ENCODE data around the gene SLC12A8. TPM values are rescaled to one million over a fixed set of nuclear protein-coding genes. Genes with fewer than 3 reads are reported as not detected.

The SLC12A8 gene
- total and polyA plus RNA-seq, 5 donors from 2014 or later = not detected

GRCh38 chr3:125107861-125108567 lies 104.5 kb downstream of the SLC12A8 start:
- H3K27me3 Mint-ChIP-seq = peaks cover 16% of the 10 kb centered on the region

GRCh38 chr3:125107363-125107762 lies 105.2 kb downstream of the SLC12A8 start:
- H3K27ac ChIP-seq (ENCODE audit: insufficient read depth, low read length, poor library complexity, severe bottlenecking) = no peak overlapping the region
- Mint-ChIP-seq H3K36me3 (no peaks in the 10 kb centered on the region), H3K4me1 (no peaks in the 10 kb centered on the region), H3K4me3 (no peak overlapping the region), H3K27ac (no peak overlapping the region), H3K9me3 (peaks cover 0 to 9% (median 2%) of the 10 kb centered on the region in 7 donors), H3K27me3 (peaks cover 16% of the 10 kb centered on the region)
- peaks cover 3% of the 10 kb centered on the region for H3K27me3 ChIP-seq (ENCODE audit: control insufficient read depth, insufficient read depth, low read length)
- no peaks in the 10 kb centered on the region for H3K36me3 ChIP-seq (ENCODE audit: control insufficient read depth, insufficient read depth, low read length)
- no peak overlapping the region for H3K4me3 ChIP-seq (ENCODE audit: low read depth, low read length)
- DNase-seq = no peak
- no peaks in the 10 kb centered on the region for H3K9me3 ChIP-seq (ENCODE audit: control insufficient read depth in 2 of 2, low read length in 2 of 2)
- ATAC-seq (ENCODE audit: low read depth in 2 of 2) = no peak
- no peaks in the 10 kb centered on the region for H3K4me1 ChIP-seq (ENCODE audit: control insufficient read depth, insufficient read depth, low read length, poor library complexity, severe bottlenecking)

More at GRCh38 chr3:125107861-125108567, 104.5 kb downstream of the SLC12A8 start:
- no peaks in the 10 kb centered on the region for H3K4me1 ChIP-seq (ENCODE audit: control insufficient read depth, insufficient read depth, low read length, poor library complexity, severe bottlenecking)
- H3K36me3 ChIP-seq (ENCODE audit: control insufficient read depth, insufficient read depth, low read length) = no peaks in the 10 kb centered on the region
- no peak overlapping the region for H3K4me3 ChIP-seq (ENCODE audit: low read depth, low read length)
- H3K27me3 ChIP-seq (ENCODE audit: control insufficient read depth, insufficient read depth, low read length) = peaks cover 3% of the 10 kb centered on the region
- no peak overlapping the region for H3K27ac Mint-ChIP-seq
- no peak overlapping the region for H3K4me3 Mint-ChIP-seq
- ATAC-seq (ENCODE audit: low read depth in 2 of 2) = no peak
- H3K27ac ChIP-seq (ENCODE audit: insufficient read depth, low read length, poor library complexity, severe bottlenecking) = no peak overlapping the region
- H3K9me3 Mint-ChIP-seq = peaks cover 0 to 9% (median 2%) of the 10 kb centered on the region in 7 donors
- no peaks in the 10 kb centered on the region for H3K36me3 Mint-ChIP-seq
- no peaks in the 10 kb centered on the region for H3K9me3 ChIP-seq (ENCODE audit: control insufficient read depth in 2 of 2, low read length in 2 of 2)
- H3K4me1 Mint-ChIP-seq = no peaks in the 10 kb centered on the region
- no peak for DNase-seq

GRCh38 chr3:125105116-125105515 lies 107.4 kb downstream of the SLC12A8 start:
- H3K4me3 Mint-ChIP-seq = no peak overlapping the region
- H3K27me3 ChIP-seq (ENCODE audit: control insufficient read depth, insufficient read depth, low read length) = peaks cover 7% of the 10 kb centered on the region
- DNase-seq (no peak), ATAC-seq (ENCODE audit: low read depth in 2 of 2) (no peak)
- H3K4me1 Mint-ChIP-seq = no peaks in the 10 kb centered on the region
- H3K4me3 ChIP-seq (ENCODE audit: low read depth, low read length) = no peak overlapping the region
- no peaks in the 10 kb centered on the region for H3K9me3 ChIP-seq (ENCODE audit: control insufficient read depth in 2 of 2, low read length in 2 of 2)
- peaks cover 0 to 11% (median 3%) of the 10 kb centered on the region in 7 donors for H3K9me3 Mint-ChIP-seq
- no peaks in the 10 kb centered on the region for H3K36me3 Mint-ChIP-seq
- H3K27me3 Mint-ChIP-seq = peaks cover 16% of the 10 kb centered on the region
- H3K27ac Mint-ChIP-seq = no peak overlapping the region
- H3K4me1 ChIP-seq (ENCODE audit: control insufficient read depth, insufficient read depth, low read length, poor library complexity, severe bottlenecking) = no peaks in the 10 kb centered on the region
- no peaks in the 10 kb centered on the region for H3K36me3 ChIP-seq (ENCODE audit: control insufficient read depth, insufficient read depth, low read length)
- no peak overlapping the region for H3K27ac ChIP-seq (ENCODE audit: insufficient read depth, low read length, poor library complexity, severe bottlenecking)

- Mint-ChIP-seq H3K27me3 (peaks cover 16% of the 10 kb centered on the region), H3K27ac (no peak overlapping the region), H3K36me3 (no peaks in the 10 kb centered on the region), H3K4me1 (no peaks in the 10 kb centered on the region), H3K4me3 (no peak overlapping the region), H3K9me3 (peaks cover 3 to 14% (median 4%) of the 10 kb centered on the region in 7 donors)
- Histone ChIP-seq H3K27ac (ENCODE audit: insufficient read depth, low read length, poor library complexity, severe bottlenecking) (no peak overlapping the region), H3K9me3 (ENCODE audit: control insufficient read depth in 2 of 2, low read length in 2 of 2) (no peaks in the 10 kb centered on the region), H3K36me3 (ENCODE audit: control insufficient read depth, insufficient read depth, low read length) (no peaks in the 10 kb centered on the region), H3K4me3 (ENCODE audit: low read depth, low read length) (no peak overlapping the region), H3K4me1 (ENCODE audit: control insufficient read depth, insufficient read depth, low read length, poor library complexity, severe bottlenecking) (no peaks in the 10 kb centered on the region), H3K27me3 (ENCODE audit: control insufficient read depth, insufficient read depth, low read length) (peaks cover 7% of the 10 kb centered on the region)
- no peak for DNase-seq
- ATAC-seq (ENCODE audit: low read depth in 2 of 2) = no peak
These were observed 107.9 kb downstream of the SLC12A8 start for GRCh38 chr3:125104639-125105038.

GRCh38 chr3:125103406-125103805 lies 109.1 kb downstream of the SLC12A8 start:
- H3K36me3 ChIP-seq (ENCODE audit: control insufficient read depth, insufficient read depth, low read length) = no peaks in the 10 kb centered on the region
- H3K4me3 ChIP-seq (ENCODE audit: low read depth, low read length) = no peak overlapping the region
- Mint-ChIP-seq H3K4me1 (no peaks in the 10 kb centered on the region), H3K9me3 (peaks cover 3 to 14% (median 6%) of the 10 kb centered on the region in 7 donors), H3K27me3 (peaks cover 10% of the 10 kb centered on the region), H3K4me3 (no peak overlapping the region), H3K27ac (peak overlapping the region in 1 of 3 donors; percentile 69), H3K36me3 (no peaks in the 10 kb centered on the region)
- no peak for DNase-seq
- H3K4me1 ChIP-seq (ENCODE audit: control insufficient read depth, insufficient read depth, low read length, poor library complexity, severe bottlenecking) = no peaks in the 10 kb centered on the region
- H3K27me3 ChIP-seq (ENCODE audit: control insufficient read depth, insufficient read depth, low read length) = peaks cover 9% of the 10 kb centered on the region
- no peak for ATAC-seq (ENCODE audit: low read depth in 2 of 2)
- H3K9me3 ChIP-seq (ENCODE audit: control insufficient read depth in 2 of 2, low read length in 2 of 2) = no peaks in the 10 kb centered on the region
- H3K27ac ChIP-seq (ENCODE audit: insufficient read depth, low read length, poor library complexity, severe bottlenecking) = no peak overlapping the region

GRCh38 chr3:125102470-125102869 lies 110.1 kb downstream of the SLC12A8 start:
- ATAC-seq (ENCODE audit: low read depth in 2 of 2) (no peak), DNase-seq (no peak)
- Mint-ChIP-seq H3K36me3 (no peaks in the 10 kb centered on the region), H3K4me1 (no peaks in the 10 kb centered on the region), H3K27ac (no peak overlapping the region), H3K27me3 (peaks cover 10% of the 10 kb centered on the region), H3K4me3 (no peak overlapping the region), H3K9me3 (peaks cover 3 to 14% (median 6%) of the 10 kb centered on the region in 7 donors)
- H3K4me3 ChIP-seq (ENCODE audit: low read depth, low read length) = no peak overlapping the region
- peaks cover 9% of the 10 kb centered on the region for H3K27me3 ChIP-seq (ENCODE audit: control insufficient read depth, insufficient read depth, low read length)
- H3K4me1 ChIP-seq (ENCODE audit: control insufficient read depth, insufficient read depth, low read length, poor library complexity, severe bottlenecking) = no peaks in the 10 kb centered on the region
- no peak overlapping the region for H3K27ac ChIP-seq (ENCODE audit: insufficient read depth, low read length, poor library complexity, severe bottlenecking)
- H3K9me3 ChIP-seq (ENCODE audit: control insufficient read depth in 2 of 2, low read length in 2 of 2) = no peaks in the 10 kb centered on the region
- no peaks in the 10 kb centered on the region for H3K36me3 ChIP-seq (ENCODE audit: control insufficient read depth, insufficient read depth, low read length)

GRCh38 chr3:125098611-125099291 lies 113.8 kb downstream of the SLC12A8 start:
- peaks cover 20% of the 10 kb centered on the region for H3K27me3 ChIP-seq (ENCODE audit: control insufficient read depth, insufficient read depth, low read length)
- no peak overlapping the region for H3K4me3 ChIP-seq (ENCODE audit: low read depth, low read length)
- DNase-seq = no peak
- Mint-ChIP-seq H3K36me3 (no peaks in the 10 kb centered on the region), H3K4me1 (no peaks in the 10 kb centered on the region), H3K4me3 (no peak overlapping the region), H3K27me3 (no peaks in the 10 kb centered on the region), H3K27ac (no peak overlapping the region), H3K9me3 (peaks cover 3 to 6% (median 4%) of the 10 kb centered on the region in 7 donors)
- no peaks in the 10 kb centered on the region for H3K36me3 ChIP-seq (ENCODE audit: control insufficient read depth, insufficient read depth, low read length)
- ATAC-seq (ENCODE audit: low read depth in 2 of 2) = no peak
- H3K4me1 ChIP-seq (ENCODE audit: control insufficient read depth, insufficient read depth, low read length, poor library complexity, severe bottlenecking) = no peaks in the 10 kb centered on the region
- no peaks in the 10 kb centered on the region for H3K9me3 ChIP-seq (ENCODE audit: control insufficient read depth in 2 of 2, low read length in 2 of 2)
- no peak overlapping the region for H3K27ac ChIP-seq (ENCODE audit: insufficient read depth, low read length, poor library complexity, severe bottlenecking)

Data from CD4-positive, CD25-positive, alpha-beta regulatory T cell (primary cell).